Mucosa of descending colon (tissue), 3 donors: ENCODE results near the gene EDA. TPM values are rescaled to one million over a fixed set of nuclear protein-coding genes. Genes with fewer than 3 reads are reported as not detected.

Source experiments
- ATAC-seq: fragments of 200-7000 bp; cut with Tn5 transposase; one replicate; pipeline ENCODE4 v1.9.1; 2020; ENCODE audit warnings: mild to moderate bottlenecking, moderate library complexity
- DNase-seq, 3 donors: peaks; one replicate each; pipeline ENCODE4 v3.0.0-alpha.2; 2020
- H3K36me3 ChIP-seq: fragments of 200-600 bp; one replicate; pipeline ENCODE4 v1.8.0; 2021; ENCODE audit warnings: low read depth, mild to moderate bottlenecking
- H3K4me1 ChIP-seq: fragments of 200-600 bp; one replicate; pipeline ENCODE4 v1.8.0; 2021; ENCODE audit warnings: low read depth, mild to moderate bottlenecking
- H3K4me3 ChIP-seq: fragments of 200-600 bp; one replicate; pipeline ENCODE4 v1.8.0; 2021; ENCODE audit warnings: mild to moderate bottlenecking
- H3K9me3 ChIP-seq: fragments of 200-600 bp; one replicate; pipeline ENCODE4 v1.8.0; 2021; ENCODE audit warnings: mild to moderate bottlenecking
- CTCF ChIP-seq: fragments of 200-600 bp; IDR thresholded peaks from one replicate; pipeline ENCODE4 v1.8.0; 2022; ENCODE audit warnings: antibody characterized with exemption, mild to moderate bottlenecking
- intact Hi-C, 2 donors: fragments of 100-400 bp; cut with DNase I in 1 of 2; cut with micrococcal nuclease in 1 of 2; formaldehyde crosslinking; loops; one replicate each; pipeline versions ENCODE4 v1.11.0 to v1.11.1; 2022; cut with DNase I, micrococcal nuclease
- total RNA-seq, 3 donors: library from RNA; stranded (reverse); fragmentation: NEBNext Ultra II Directional in 2 of 3; extraction: Animal tissue kit (Norgen Biotek cat#: 25700) in 2 of 3; gene quantifications; one replicate each; pipeline versions ENCODE4 v1.2.1 to v1.2.4, GENCODE V29; 2021 to 2023
- donor health status: DM: no; HTN: no; CAD: no; lungs with moderate emphysema.
- donor health status: DM: no; HTN: no; CAD: no.
- donor health status: DM: no; HTN: yes; CAD: no.

EDA gene
- total RNA-seq, 3 donors from 2014 or later, result 2.6 to 7.2 (median 4.9) TPM

GRCh38 chrX:69664693-69665092 is 48.8 kb downstream of the EDA start:
- Histone ChIP-seq H3K9me3 (peaks cover 1% of the 10 kb centered on the region), H3K4me3 (no peak overlapping the region), H3K4me1 (no peaks in the 10 kb centered on the region), H3K36me3 (no peaks in the 10 kb centered on the region)
- no peak for TF ChIP-seq CTCF
- intact Hi-C loops, result no loop called here
- DNase-seq (no peak), ATAC-seq (no peak)

DNA sequence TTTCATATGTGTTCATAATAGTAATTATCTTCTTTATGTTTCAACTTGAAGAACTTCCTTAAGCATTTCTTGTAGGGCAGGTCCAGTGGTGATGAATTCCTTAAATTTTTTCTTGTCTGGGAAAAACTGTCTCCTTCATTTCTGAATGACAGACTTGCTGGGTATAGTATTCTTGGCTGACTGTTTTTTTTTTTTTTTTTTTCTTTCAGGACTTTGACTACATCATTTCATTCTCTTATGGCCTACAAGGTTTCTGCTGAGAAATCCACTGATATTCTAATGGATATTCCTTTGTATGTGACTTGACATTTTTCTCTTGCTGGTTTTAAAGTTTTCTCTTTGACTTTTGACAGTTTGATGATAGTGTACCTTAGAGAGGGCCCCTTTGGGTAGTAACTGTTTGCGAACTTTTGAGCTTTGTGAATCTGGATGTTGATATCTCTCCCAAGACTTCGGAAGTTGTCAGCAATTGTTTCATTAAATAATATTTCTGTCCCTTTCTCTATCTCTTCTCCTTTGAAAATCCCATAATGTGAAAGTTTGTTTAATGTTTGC is 54.2 kb downstream of the EDA start:
- ATAC-seq (no peak), DNase-seq (no peak)
- H3K9me3 ChIP-seq, result peaks cover 9% of the 10 kb centered on the region
- intact Hi-C loops, result no loop called here
- no peaks in the 10 kb centered on the region for H3K4me1 ChIP-seq
- no peaks in the 10 kb centered on the region for H3K36me3 ChIP-seq
- no peak for TF ChIP-seq CTCF
- no peak overlapping the region for H3K4me3 ChIP-seq

DNA sequence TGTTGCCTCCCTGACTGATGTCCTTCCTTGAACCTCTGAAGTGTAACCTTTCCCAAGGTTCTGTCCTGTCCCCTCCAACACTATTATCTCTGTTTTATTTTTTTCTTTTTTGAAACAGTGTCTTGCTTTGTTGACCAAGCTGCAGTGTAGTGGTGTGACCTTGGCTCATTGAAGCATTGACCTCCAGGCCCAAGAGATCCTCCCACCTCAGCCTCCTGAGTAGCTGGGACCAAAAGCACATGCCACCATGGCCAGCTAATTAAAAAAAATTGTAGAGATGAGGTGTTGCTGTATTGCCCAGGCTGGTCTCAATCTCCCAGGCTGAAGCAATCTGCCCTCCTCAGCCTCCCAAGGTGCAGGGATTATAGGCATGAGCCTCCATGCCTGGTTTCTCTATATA is 59.0 kb downstream of the EDA start:
- DNase-seq (no peak), ATAC-seq (no peak)
- intact Hi-C loops, result no loop called here
- Histone ChIP-seq H3K4me1 (no peaks in the 10 kb centered on the region), H3K9me3 (peaks cover 6% of the 10 kb centered on the region), H3K4me3 (no peak overlapping the region), H3K36me3 (no peaks in the 10 kb centered on the region)
- TF ChIP-seq CTCF, result no peak

- intact Hi-C loops, result no loop called here
- Histone ChIP-seq H3K4me3 (no peak overlapping the region), H3K9me3 (no peaks in the 10 kb centered on the region), H3K36me3 (no peaks in the 10 kb centered on the region), H3K4me1 (no peaks in the 10 kb centered on the region)
- ATAC-seq (no peak), DNase-seq (no peak)
- TF ChIP-seq CTCF, result no peak
Observed at GRCh38 chrX:69705818-69706217, 89.9 kb downstream of the EDA start.

GRCh38 chrX:69718102-69718501 is 102.2 kb downstream of the EDA start:
- ATAC-seq (no peak), DNase-seq (no peak)
- Histone ChIP-seq H3K9me3 (no peaks in the 10 kb centered on the region), H3K4me3 (no peak overlapping the region), H3K36me3 (no peaks in the 10 kb centered on the region), H3K4me1 (no peaks in the 10 kb centered on the region)
- intact Hi-C loops, result no loop called here
- no peak for TF ChIP-seq CTCF

DNA sequence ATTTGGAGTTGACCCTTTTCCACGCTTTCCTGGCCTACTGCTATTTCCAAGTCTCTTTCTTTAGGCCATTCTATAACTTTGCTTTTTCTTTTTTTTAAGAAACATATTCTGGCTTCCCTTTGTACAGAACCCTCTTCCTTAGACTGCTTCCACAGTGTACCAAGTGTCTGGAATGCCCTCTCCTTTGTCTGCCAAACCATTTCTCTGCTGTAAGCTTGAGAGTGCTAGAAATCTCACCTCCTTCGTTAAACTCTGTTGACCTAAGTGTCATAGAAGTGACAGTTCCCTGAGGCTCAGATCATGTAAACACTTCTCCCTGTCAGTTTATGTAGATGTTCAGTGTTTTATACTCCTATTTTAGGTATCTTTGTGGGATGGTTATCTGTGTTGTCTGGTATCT is 108.4 kb downstream of the EDA start:
- intact Hi-C loops, result no loop called here
- H3K9me3 ChIP-seq, result no peaks in the 10 kb centered on the region
- no peaks in the 10 kb centered on the region for H3K36me3 ChIP-seq
- DNase-seq (no peak), ATAC-seq (no peak)
- no peak for TF ChIP-seq CTCF
- no peak overlapping the region for H3K4me3 ChIP-seq
- no peaks in the 10 kb centered on the region for H3K4me1 ChIP-seq
